Stimulated activated CD4-positive, alpha-beta T cell treated with anti-CD3 and anti-CD28 coated beads, Interleukin-4, amount 100 ng/mL, for 4 hours (primary cell): ENCODE results near the gene NXF2B.
"Not testable (repeated sequence)": the region's sequence is repeated elsewhere in the genome, so short reads cannot be mapped to it uniquely, and the experiment has no call there.

Source experiments
- DNase-seq, 2 experiments: peaks; one replicate each; pipeline ENCODE4 v3.0.0-alpha.2; 2020

Gene NXF2B, protein sequence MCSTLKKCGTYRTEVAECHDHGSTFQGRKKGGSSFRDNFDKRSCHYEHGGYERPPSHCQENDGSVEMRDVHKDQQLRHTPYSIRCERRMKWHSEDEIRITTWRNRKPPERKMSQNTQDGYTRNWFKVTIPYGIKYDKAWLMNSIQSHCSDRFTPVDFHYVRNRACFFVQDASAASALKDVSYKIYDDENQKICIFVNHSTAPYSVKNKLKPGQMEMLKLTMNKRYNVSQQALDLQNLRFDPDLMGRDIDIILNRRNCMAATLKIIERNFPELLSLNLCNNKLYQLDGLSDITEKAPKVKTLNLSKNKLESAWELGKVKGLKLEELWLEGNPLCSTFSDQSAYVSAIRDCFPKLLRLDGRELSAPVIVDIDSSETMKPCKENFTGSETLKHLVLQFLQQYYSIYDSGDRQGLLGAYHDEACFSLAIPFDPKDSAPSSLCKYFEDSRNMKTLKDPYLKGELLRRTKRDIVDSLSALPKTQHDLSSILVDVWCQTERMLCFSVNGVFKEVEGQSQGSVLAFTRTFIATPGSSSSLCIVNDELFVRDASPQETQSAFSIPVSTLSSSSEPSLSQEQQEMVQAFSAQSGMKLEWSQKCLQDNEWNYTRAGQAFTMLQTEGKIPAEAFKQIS

DNA sequence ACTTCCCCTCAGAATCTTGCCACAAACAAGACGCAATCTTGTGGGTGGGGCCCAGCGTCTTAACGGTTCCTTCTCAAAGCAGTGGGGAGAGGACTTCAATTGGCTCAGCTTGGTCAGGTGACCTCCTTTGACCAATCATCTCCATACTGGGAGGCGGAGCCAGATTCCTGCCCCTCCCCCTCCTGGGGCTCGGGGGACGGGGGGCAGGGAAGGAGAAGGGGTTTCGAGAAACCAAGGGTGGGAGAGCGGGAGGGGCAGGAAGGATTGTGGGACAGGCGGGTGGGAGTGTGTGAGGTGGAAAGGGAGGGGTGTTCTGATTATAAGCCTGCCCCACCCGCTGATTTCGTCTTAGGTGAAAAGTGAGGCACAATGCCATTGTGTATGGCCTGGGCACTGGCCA, at the start of gene NXF2B:
TSS of gene NXF2B (minus strand) at position 101 of the 400 bp plus-strand sequence. CDS start 59,972 bp downstream, outside the sequence.
- not testable (repeated sequence) for DNase-seq

DNA sequence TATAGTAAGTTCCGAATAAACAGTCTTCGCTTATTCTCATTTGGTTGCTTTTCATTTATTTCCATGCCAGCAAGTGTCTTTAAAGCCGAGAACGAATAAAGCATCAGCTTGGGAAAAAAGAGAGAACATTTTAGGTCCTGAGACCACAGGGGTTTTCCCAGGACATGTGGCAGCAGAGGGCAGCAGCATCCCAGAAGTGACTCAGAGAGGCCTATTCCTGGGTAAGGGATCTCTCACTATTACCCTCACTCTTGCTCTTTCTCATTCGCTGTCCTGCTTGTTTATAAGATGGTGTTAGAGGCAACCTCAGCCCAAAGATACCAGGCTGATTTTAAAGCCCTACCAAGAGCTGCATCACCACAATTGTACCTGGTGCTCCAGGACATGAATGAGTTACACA, 39.0 kb upstream of the NXF2B start:
- DNase-seq = not testable (repeated sequence)

DNA sequence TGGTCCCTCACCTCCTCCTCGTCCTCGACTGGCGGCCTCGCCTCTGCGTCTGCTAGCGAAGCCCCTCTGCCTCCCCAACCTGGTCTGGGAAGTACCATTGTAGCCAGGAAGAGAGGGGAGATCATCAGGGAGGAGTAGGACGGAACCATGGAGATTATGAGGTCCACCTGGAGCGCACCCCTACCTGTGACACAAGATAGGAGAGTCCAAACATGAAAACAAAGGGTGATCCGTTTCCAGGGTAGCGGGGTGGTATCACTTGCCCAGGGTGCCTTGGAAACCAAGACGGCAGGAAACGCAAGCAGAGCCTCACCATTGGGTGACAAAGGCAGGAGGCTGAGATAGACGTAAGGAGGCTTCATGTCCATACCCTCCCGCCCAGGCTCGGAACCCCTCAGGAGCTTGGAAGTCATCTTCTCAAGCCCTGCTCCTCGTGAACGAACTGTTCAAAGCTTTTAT, 32.0 kb upstream of the NXF2B start, which contains the start of gene TCP11X2:
TSS of gene TCP11X2 (minus strand) at position 51 of the 459 bp plus-strand sequence.
- DNase-seq = not testable (repeated sequence)

DNA sequence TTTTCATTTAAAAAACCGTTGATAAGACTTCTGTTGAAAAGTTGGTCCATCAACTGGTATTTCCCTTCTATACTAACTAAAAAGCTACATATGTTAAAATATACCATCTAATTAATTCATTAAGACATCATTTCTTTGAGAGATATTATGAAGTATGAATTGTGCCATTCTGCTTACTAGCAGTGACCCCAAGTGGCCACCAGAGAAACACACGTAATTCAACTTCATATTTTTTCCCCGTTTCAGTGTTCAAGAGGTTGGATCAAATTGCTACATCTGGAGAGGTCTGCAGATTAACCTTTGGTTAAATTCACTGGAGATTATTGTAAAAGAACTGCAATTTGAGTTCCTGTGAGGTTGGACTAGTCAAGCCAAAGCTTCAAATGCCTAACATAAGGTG, 30.4 kb upstream of the NXF2B start:
- not testable (repeated sequence) for DNase-seq

DNA sequence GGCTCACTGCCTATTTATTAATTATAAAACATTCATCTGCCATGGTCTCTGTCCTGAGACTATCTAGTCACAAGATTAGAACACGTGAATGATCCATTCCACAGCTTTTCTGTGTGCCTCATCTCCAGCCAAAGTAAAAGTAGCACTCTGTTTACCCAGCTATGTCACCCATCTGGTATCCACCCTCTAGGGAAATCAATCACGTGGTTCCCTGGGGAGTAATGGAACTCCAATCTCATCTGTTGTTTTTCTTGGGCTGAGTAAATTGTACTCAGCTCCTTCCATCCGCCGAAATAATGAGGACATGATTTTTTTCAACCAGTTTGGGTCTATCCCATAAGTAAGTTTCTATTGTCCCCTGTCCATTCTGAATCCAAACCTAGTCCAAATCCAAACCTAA, 18.8 kb upstream of the NXF2B start:
- DNase-seq = not testable (repeated sequence)

GRCh38 chrX:102414493-102414892, 25.3 kb downstream of the NXF2B start:
- DNase-seq = not testable (repeated sequence)

DNA sequence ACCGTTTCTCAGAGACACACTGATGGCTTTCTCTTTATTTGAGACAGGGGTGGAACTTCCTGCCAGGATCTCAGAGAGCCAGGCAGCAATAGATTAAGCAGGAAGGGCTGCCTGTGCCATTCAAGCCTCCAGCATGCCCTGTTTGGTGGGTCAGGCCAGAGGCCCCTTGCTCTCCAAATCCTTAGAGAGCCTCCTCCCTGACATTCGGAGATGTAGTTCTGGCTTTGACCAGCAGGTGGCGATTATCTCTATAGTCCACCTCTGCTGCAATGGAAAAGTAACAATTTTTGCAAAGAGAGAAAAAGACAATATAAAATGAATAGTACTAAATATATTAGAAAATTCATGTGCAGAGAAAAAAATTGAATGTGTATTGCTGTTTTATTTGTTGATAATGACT, 93.9 kb downstream of the NXF2B start:
- peak; percentile 26 to 62 for DNase-seq

DNA sequence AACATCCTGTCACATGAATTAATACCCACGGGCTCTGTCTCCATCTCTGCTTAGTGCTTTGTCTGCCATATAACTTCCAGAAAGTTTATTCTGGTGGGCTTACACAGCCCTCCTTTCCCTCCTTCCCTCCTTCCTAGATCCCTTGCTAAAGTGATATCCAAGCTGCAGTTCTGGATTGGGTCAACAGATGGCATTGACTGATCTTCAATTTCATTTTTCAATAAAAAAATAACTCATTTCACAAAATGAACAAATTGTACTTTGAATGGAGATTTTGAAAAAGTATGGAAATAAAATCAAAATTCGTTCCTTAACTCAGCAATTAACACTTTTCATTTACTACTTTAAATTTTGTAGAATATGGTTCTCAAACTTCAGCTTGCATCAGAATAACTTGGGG, 97.9 kb downstream of the NXF2B start:
- DNase-seq = no peak

GRCh38 chrX:102339312-102340298, 100.2 kb downstream of the NXF2B start:
- peak in 1 of 2 experiments; percentile 1 for DNase-seq

DNA sequence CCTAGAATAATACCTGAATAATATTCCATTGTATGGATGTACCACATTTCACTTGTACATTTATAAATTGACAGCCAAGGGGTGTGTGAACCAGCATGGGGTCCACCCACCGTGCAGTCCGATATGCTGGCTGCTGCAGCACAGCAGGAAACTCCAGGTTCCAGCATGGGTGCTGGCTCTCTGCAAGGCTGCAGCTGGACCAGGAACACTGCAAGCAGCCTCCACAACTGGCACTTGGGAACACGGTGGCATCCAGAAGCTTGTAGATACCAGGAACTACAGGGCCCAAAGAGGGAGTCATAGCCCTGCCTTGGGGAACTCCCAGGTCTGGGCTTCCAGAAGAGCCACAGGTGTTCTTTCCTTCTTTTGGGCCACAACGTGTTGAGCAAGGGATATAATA, 101.6 kb downstream of the NXF2B start:
- no peak for DNase-seq
